ENCODE results near the gene ADCY2.

The ADCY2 gene

DNA sequence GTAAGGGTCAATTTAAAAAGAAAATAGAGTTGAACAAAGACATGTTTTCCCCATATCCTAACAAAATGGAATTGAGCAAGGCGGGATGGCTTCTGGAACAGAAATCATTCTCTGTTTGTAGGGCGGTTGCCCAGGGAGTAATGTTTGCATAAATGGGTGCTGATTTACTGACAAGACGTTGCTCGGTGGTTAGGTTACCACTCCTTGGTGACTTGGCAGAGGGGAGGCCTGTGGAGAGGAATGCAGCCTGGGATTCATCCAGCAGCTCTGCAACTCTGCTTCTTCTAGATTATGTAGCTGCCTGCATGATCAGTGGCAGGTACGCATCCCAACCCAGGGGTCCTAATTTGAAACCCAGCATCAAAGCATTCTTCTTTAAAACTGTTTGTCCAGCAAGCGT, 254.8 kb downstream of the ADCY2 start:
- no peak overlapping the region for H3K9ac ChIP-seq
- no peak overlapping the region for H3K4me3 ChIP-seq
- no peak overlapping the region for H3K4me2 ChIP-seq
- H3K36me3 ChIP-seq = no peaks in the 10 kb centered on the region
- H3K9me3 ChIP-seq (replicated peaks in 1 of 11) = no peaks in the 10 kb centered on the region
- TF ChIP-seq Cebpa-rat (IDR thresholded peaks at IDR 0.05) = no peak
- H4K20me1 ChIP-seq = no peaks in the 10 kb centered on the region
- H3K4me1 ChIP-seq = no peaks in the 10 kb centered on the region
- H3K27me3 ChIP-seq = no peaks in the 10 kb centered on the region
- no peak overlapping the region for H3K27ac ChIP-seq

DNA sequence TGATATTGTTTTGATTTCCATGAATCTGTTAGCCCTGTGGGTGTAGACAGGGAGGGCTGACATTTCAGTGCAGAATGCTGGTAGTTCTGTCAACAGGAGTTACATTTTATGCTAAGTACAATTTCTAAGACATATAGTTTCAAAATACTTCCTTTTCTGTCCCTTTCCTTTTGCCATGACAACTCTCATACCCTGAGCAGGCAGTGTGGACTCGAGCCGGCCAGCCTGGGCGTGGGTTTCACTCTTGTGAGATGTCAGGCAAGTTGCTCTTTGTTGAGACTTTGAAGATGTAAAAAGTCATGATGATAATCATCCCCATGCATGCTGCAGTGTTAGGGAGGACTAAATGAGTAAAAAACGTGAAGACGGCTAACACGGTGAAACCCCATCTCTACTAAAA, 257.1 kb downstream of the ADCY2 start:
- Histone ChIP-seq H3K27me3 (no peaks in the 10 kb centered on the region), H3K9me3 (replicated peaks in 1 of 11) (no peaks in the 10 kb centered on the region)
- no peak for TF ChIP-seq Cebpa-rat (IDR thresholded peaks at IDR 0.05)

DNA sequence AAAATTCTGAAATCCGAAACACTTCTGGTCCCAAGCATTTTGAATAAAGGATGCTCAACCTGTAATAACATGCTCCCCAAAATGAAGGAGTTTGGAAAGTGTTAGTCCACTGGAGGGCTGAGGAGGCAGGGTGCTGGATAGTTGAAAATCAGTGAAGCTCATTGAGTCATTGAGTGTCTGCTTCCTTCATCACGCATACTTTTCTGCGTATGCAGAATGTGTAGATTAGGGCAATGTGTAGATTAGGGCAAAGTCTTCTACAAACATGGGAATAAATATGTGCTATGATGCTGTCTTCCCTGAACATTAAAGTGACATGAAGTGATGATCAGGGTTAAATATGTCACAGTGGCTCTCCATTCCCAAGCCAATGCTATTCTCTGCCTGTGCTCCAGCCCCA, 261.2 kb downstream of the ADCY2 start:
- Histone ChIP-seq H3K4me3 (no peak overlapping the region), H3K9me3 (replicated peaks in 1 of 11) (no peaks in the 10 kb centered on the region), H3K4me1 (no peaks in the 10 kb centered on the region), H3K36me3 (no peaks in the 10 kb centered on the region), H4K20me1 (no peaks in the 10 kb centered on the region), H3K27ac (no peak overlapping the region), H3K4me2 (no peak overlapping the region), H3K27me3 (no peaks in the 10 kb centered on the region), H3K9ac (no peak overlapping the region)
- no peak for TF ChIP-seq Cebpa-rat (IDR thresholded peaks at IDR 0.05)

More for the DNA sequence above, 257.1 kb downstream of the ADCY2 start:
- Histone ChIP-seq H3K4me2 (no peak overlapping the region), H3K4me1 (no peaks in the 10 kb centered on the region), H3K27ac (no peak overlapping the region), H4K20me1 (no peaks in the 10 kb centered on the region), H3K4me3 (no peak overlapping the region), H3K36me3 (no peaks in the 10 kb centered on the region), H3K9ac (no peak overlapping the region)

DNA sequence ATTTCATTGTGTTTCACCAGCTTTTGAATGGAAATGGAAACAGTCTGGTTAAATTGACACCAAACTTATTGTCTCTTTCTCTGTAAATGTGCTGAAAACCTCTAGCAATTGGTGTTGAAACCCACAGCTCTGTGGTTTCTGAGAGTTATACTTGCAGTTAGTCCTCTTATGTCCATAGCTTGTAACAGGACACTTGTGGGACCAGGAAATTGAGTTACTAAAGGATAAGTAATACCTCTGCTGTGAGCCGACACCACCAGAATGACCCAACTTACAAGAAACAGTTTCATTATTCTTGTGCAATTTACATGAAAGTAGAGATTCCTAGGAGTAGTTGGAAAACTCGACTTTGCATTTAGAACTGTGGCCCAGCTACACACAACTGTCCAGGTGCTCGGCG, 263.5 kb downstream of the ADCY2 start:
- Histone ChIP-seq H3K4me2 (no peak overlapping the region), H3K9ac (no peak overlapping the region), H3K27me3 (no peaks in the 10 kb centered on the region), H3K27ac (no peak overlapping the region), H3K36me3 (no peaks in the 10 kb centered on the region), H3K4me1 (no peaks in the 10 kb centered on the region), H4K20me1 (no peaks in the 10 kb centered on the region), H3K9me3 (replicated peaks in 1 of 11) (no peaks in the 10 kb centered on the region), H3K4me3 (no peak overlapping the region)
- TF ChIP-seq Cebpa-rat (IDR thresholded peaks at IDR 0.05) = no peak

DNA sequence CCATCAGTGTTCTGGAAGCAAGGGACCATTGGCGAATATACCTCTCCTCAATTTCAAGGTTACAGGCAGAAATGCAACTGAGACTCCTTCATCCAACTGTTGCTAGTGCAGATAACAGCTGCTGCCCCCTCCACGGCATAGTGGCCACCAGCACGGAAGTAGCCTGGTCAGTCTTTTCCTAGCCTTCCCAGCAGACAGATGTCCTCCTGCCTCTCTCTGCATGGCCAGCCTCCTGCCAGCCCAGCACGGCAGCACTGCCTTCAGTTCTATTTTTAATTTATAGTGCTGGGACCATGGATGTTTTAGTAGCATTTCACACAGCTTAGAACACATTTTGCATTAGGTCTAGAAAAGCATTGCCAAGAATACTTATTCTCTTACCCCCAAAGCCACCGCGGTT, 266.4 kb downstream of the ADCY2 start:
- Histone ChIP-seq H3K4me2 (no peak overlapping the region), H3K36me3 (no peaks in the 10 kb centered on the region), H3K9me3 (replicated peaks in 1 of 11) (no peaks in the 10 kb centered on the region)

GRCh38 chr5:7663808-7664207, 267.9 kb downstream of the ADCY2 start:
- Histone ChIP-seq H3K9me3 (replicated peaks in 1 of 11) (no peaks in the 10 kb centered on the region), H3K27ac (no peak overlapping the region), H3K4me2 (no peak overlapping the region), H3K9ac (no peak overlapping the region), H3K4me1 (no peaks in the 10 kb centered on the region), H4K20me1 (no peaks in the 10 kb centered on the region), H3K4me3 (no peak overlapping the region), H3K27me3 (no peaks in the 10 kb centered on the region), H3K36me3 (no peaks in the 10 kb centered on the region)
- TF ChIP-seq Cebpa-rat (IDR thresholded peaks at IDR 0.05) = no peak

More for the DNA sequence above, 266.4 kb downstream of the ADCY2 start:
- no peak overlapping the region for H3K27ac ChIP-seq
- no peaks in the 10 kb centered on the region for H3K4me1 ChIP-seq
- H3K4me3 ChIP-seq = no peak overlapping the region
- no peaks in the 10 kb centered on the region for H4K20me1 ChIP-seq
- TF ChIP-seq Cebpa-rat (IDR thresholded peaks at IDR 0.05) = no peak
- H3K9ac ChIP-seq = no peak overlapping the region
- no peaks in the 10 kb centered on the region for H3K27me3 ChIP-seq

GRCh38 chr5:7664208-7664607, 268.3 kb downstream of the ADCY2 start:
- Histone ChIP-seq H3K4me3 (no peak overlapping the region), H4K20me1 (no peaks in the 10 kb centered on the region), H3K4me2 (no peak overlapping the region), H3K9ac (no peak overlapping the region), H3K9me3 (replicated peaks in 1 of 11) (no peaks in the 10 kb centered on the region), H3K4me1 (no peaks in the 10 kb centered on the region), H3K27me3 (no peaks in the 10 kb centered on the region), H3K36me3 (no peaks in the 10 kb centered on the region), H3K27ac (no peak overlapping the region)
- no peak for TF ChIP-seq Cebpa-rat (IDR thresholded peaks at IDR 0.05)

DNA sequence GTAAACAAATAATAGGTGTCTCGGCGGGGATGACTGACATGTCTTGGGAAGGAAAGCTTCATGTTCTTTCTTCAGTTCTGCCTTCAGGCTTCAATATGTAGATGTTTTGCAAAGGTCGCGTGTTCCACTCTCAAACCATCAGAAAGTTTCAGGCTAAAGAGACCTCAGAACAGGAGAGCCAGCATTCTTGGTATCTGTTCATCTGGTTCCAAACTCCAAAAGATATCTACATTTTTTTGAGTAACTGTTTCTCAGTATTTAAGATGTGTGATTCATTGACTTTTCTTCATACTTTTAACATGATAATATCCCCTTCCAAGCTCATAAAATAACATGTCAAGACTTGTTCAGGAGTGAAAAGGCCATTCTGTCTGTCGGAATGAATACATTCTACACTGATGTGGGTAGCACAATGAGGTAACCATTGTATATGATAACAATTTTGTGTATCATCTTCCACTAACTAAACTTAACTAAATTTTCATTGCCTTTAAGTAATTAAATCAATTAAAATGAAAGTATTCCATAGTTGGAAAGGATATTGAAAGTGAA, 271.4 kb downstream of the ADCY2 start:
- Histone ChIP-seq H3K4me1 (no peaks in the 10 kb centered on the region), H4K20me1 (no peaks in the 10 kb centered on the region), H3K4me2 (no peak overlapping the region), H3K36me3 (no peaks in the 10 kb centered on the region), H3K4me3 (no peak overlapping the region), H3K27me3 (no peaks in the 10 kb centered on the region), H3K27ac (no peak overlapping the region), H3K9ac (no peak overlapping the region), H3K9me3 (replicated peaks in 1 of 11) (no peaks in the 10 kb centered on the region)
- no peak for TF ChIP-seq Cebpa-rat (IDR thresholded peaks at IDR 0.05)

DNA sequence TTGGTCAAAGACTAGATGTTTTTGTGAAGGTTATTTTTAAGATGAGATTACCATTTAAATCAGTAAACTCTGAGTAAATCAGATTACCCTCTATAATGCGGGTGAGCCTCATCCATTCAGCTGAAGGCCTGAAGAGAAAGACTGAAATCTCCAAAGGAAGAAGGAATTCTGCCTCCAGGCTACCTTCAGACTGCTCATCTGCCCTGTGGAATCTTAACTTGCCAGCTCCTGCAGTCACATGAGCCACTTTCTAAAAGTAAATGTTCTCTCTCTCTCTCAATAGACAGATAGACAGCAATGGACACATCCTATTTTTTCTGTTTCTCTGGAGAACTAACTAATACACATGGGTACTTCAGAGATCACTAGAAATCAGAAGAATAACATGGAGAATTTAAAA, 272.2 kb downstream of the ADCY2 start:
- H3K9me3 ChIP-seq (replicated peaks in 1 of 11) = no peaks in the 10 kb centered on the region
- H3K4me3 ChIP-seq = no peak overlapping the region
- H3K4me2 ChIP-seq = no peak overlapping the region
- H4K20me1 ChIP-seq = no peaks in the 10 kb centered on the region
- H3K27me3 ChIP-seq = no peaks in the 10 kb centered on the region
- H3K27ac ChIP-seq = no peak overlapping the region
- no peaks in the 10 kb centered on the region for H3K4me1 ChIP-seq
- no peak overlapping the region for H3K9ac ChIP-seq
- no peaks in the 10 kb centered on the region for H3K36me3 ChIP-seq
- no peak for TF ChIP-seq Cebpa-rat (IDR thresholded peaks at IDR 0.05)

DNA sequence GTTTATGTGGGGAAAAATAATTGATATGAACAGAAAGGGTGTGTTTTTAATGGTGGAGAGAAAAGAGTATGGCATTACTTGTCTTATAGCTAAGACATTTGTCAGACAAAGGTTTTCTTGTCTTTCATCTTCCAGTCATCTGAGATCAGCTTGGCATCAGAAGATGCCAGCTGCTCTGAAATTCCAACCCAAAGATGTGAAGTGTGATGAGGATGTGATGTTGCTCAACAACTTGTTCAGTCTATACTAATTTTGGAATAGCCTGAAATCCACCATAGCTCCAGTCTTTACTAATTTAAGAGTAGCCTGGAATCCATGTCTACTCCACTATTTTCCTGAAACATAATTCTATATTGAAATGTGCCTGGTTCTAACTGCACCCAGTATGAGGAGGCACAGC, 272.7 kb downstream of the ADCY2 start:
- H4K20me1 ChIP-seq = no peaks in the 10 kb centered on the region
- no peak for TF ChIP-seq Cebpa-rat (IDR thresholded peaks at IDR 0.05)
- H3K27me3 ChIP-seq = no peaks in the 10 kb centered on the region
- H3K4me2 ChIP-seq = no peak overlapping the region
- no peak overlapping the region for H3K4me3 ChIP-seq
- no peaks in the 10 kb centered on the region for H3K36me3 ChIP-seq
- no peak overlapping the region for H3K27ac ChIP-seq
- no peaks in the 10 kb centered on the region for H3K4me1 ChIP-seq
- no peak overlapping the region for H3K9ac ChIP-seq
- no peaks in the 10 kb centered on the region for H3K9me3 ChIP-seq (replicated peaks in 1 of 11)
